Measurements from ENCODE around the gene PLPP1. TPM values are rescaled to one million over a fixed set of nuclear protein-coding genes. Genes with fewer than 3 reads are reported as not detected.

PLPP1 gene
- total and polyA plus RNA-seq, 2 experiments from 2014 or later, result 39.1 to 97.1 TPM

- no peaks in the 10 kb centered on the region for H3K36me3 Mint-ChIP-seq (ENCODE audit: low read depth)
- Histone ChIP-seq H3K4me3 (no peak overlapping the region), H2AFZ (no peak overlapping the region), H3K79me2 (replicated peaks; ENCODE audit: insufficient read depth) (no peaks in the 10 kb centered on the region), H3F3A (replicated peaks; ENCODE audit: low read depth) (no peaks in the 10 kb centered on the region), H3K4me2 (no peak overlapping the region), H3K4me1 (ENCODE audit: insufficient read depth) (peaks cover 36% of the 10 kb centered on the region), H3K36me3 (ENCODE audit: insufficient read depth) (no peaks in the 10 kb centered on the region), H3K27me3 (ENCODE audit: insufficient read depth) (no peaks in the 10 kb centered on the region), H3K27ac (ENCODE audit: low read depth) (no peak overlapping the region), H4K20me1 (replicated peaks; ENCODE audit: insufficient read depth) (no peaks in the 10 kb centered on the region), H3K9me2 (ENCODE audit: insufficient read depth) (no peaks in the 10 kb centered on the region)
- peaks cover 3% of the 10 kb centered on the region for H3K27me3 Mint-ChIP-seq (ENCODE audit: insufficient read depth, low read depth, poor library complexity)
- DNase-seq (ENCODE audit: low spot score) (no peak), ATAC-seq (peak; percentile 33; the same call in 2 of the 3 replicates)
- peaks cover 24% of the 10 kb centered on the region for H3K4me1 Mint-ChIP-seq
- H3K4me3 Mint-ChIP-seq, result no peak overlapping the region
- H3K9me3 Mint-ChIP-seq, result no peaks in the 10 kb centered on the region
- H3K27ac Mint-ChIP-seq, result no peak overlapping the region
- TF ChIP-seq EZH2phosphoT487 (IDR thresholded peaks at IDR 0.05; ENCODE audit: unreplicated experiment) (no peak), CREB1 (CRISPR knock-in tag; IDR thresholded peaks at IDR 0.05; ENCODE audit: low read depth) (no peak), JUNB (IDR thresholded peaks at IDR 0.05; ENCODE audit: unreplicated experiment) (no peak), ETS1 (IDR thresholded peaks at IDR 0.05) (no peak), EZH2 (IDR thresholded peaks at IDR 0.05; ENCODE audit: low read depth, unreplicated experiment) (no peak), ZNF331 (CRISPR knock-in tag; IDR thresholded peaks at IDR 0.05; ENCODE audit: low read depth) (no peak), ZNF114 (CRISPR knock-in tag; IDR thresholded peaks at IDR 0.05) (no peak), STAT1 (IDR thresholded peaks at IDR 0.05; ENCODE audit: unreplicated experiment) (no peak), REST (IDR thresholded peaks at IDR 0.05; ENCODE audit: unreplicated experiment) (no peak), POLR2AphosphoS5 (IDR thresholded peaks at IDR 0.05; ENCODE audit: low read depth) (no peak), NANOG (IDR thresholded peaks at IDR 0.05; ENCODE audit: borderline replicate concordance) (no peak)
- TF ChIP-seq, protein P1, sequence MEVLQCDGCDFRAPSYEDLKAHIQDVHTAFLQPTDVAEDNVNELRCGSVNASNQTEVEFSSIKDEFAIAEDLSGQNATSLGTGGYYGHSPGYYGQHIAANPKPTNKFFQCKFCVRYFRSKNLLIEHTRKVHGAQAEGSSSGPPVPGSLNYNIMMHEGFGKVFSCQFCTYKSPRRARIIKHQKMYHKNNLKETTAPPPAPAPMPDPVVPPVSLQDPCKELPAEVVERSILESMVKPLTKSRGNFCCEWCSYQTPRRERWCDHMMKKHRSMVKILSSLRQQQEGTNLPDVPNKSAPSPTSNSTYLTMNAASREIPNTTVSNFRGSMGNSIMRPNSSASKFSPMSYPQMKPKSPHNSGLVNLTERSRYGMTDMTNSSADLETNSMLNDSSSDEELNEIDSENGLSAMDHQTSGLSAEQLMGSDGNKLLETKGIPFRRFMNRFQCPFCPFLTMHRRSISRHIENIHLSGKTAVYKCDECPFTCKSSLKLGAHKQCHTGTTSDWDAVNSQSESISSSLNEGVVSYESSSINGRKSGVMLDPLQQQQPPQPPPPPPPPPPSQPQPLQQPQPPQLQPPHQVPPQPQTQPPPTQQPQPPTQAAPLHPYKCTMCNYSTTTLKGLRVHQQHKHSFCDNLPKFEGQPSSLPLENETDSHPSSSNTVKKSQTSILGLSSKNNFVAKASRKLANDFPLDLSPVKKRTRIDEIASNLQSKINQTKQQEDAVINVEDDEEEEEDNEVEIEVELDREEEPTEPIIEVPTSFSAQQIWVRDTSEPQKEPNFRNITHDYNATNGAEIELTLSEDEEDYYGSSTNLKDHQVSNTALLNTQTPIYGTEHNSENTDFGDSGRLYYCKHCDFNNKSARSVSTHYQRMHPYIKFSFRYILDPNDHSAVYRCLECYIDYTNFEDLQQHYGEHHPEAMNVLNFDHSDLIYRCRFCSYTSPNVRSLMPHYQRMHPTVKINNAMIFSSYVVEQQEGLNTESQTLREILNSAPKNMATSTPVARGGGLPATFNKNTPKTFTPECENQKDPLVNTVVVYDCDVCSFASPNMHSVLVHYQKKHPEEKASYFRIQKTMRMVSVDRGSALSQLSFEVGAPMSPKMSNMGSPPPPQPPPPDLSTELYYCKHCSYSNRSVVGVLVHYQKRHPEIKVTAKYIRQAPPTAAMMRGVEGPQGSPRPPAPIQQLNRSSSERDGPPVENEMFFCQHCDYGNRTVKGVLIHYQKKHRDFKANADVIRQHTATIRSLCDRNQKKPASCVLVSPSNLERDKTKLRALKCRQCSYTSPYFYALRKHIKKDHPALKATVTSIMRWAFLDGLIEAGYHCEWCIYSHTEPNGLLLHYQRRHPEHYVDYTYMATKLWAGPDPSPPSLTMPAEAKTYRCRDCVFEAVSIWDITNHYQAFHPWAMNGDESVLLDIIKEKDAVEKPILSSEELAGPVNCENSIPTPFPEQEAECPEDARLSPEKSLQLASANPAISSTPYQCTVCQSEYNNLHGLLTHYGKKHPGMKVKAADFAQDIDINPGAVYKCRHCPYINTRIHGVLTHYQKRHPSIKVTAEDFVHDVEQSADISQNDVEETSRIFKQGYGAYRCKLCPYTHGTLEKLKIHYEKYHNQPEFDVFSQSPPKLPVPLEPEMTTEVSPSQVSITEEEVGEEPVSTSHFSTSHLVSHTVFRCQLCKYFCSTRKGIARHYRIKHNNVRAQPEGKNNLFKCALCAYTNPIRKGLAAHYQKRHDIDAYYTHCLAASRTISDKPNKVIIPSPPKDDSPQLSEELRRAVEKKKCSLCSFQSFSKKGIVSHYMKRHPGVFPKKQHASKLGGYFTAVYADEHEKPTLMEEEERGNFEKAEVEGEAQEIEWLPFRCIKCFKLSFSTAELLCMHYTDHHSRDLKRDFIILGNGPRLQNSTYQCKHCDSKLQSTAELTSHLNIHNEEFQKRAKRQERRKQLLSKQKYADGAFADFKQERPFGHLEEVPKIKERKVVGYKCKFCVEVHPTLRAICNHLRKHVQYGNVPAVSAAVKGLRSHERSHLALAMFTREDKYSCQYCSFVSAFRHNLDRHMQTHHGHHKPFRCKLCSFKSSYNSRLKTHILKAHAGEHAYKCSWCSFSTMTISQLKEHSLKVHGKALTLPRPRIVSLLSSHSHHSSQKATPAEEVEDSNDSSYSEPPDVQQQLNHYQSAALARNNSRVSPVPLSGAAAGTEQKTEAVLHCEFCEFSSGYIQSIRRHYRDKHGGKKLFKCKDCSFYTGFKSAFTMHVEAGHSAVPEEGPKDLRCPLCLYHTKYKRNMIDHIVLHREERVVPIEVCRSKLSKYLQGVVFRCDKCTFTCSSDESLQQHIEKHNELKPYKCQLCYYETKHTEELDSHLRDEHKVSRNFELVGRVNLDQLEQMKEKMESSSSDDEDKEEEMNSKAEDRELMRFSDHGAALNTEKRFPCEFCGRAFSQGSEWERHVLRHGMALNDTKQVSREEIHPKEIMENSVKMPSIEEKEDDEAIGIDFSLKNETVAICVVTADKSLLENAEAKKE (CRISPR knock-in tag; IDR thresholded peaks at IDR 0.05), result no peak
- TF ChIP-seq, protein P2, sequence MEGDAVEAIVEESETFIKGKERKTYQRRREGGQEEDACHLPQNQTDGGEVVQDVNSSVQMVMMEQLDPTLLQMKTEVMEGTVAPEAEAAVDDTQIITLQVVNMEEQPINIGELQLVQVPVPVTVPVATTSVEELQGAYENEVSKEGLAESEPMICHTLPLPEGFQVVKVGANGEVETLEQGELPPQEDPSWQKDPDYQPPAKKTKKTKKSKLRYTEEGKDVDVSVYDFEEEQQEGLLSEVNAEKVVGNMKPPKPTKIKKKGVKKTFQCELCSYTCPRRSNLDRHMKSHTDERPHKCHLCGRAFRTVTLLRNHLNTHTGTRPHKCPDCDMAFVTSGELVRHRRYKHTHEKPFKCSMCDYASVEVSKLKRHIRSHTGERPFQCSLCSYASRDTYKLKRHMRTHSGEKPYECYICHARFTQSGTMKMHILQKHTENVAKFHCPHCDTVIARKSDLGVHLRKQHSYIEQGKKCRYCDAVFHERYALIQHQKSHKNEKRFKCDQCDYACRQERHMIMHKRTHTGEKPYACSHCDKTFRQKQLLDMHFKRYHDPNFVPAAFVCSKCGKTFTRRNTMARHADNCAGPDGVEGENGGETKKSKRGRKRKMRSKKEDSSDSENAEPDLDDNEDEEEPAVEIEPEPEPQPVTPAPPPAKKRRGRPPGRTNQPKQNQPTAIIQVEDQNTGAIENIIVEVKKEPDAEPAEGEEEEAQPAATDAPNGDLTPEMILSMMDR (conservative IDR thresholded peaks at IDR 0.05; ENCODE audit: low read depth in 2 of 2), result no peak
Observed at GRCh38 chr5:55578771-55579170, 44.0 kb upstream of the PLPP1 start.
